ENCODE measurements around the gene NEDD4L. TPM values are rescaled to one million over a fixed set of nuclear protein-coding genes. Genes with fewer than 3 reads are reported as not detected.

Gene NEDD4L
- total and polyA plus RNA-seq, 12 donors: 17.8 to 110 (median 37.6) TPM

DNA sequence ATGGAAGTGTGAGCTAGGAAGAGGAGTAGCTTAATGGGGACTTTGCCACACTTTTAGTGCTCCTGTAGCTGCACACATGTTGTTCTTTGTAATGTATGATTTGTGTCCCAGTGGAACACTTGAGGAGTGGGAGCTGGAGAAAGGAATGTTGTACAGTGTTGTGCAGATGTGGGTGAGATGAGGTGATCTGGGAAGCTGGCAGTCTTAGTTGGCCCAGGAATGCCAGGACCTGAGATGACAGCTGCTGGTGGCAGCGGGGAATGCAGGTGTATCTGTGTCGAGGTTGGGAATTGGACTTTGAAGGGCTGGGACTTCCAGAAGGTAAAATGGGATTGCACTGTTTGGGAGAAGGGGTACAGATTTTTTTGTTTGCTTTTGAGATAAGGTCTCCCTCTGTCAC is 23.6 kb downstream of the NEDD4L start:
- Histone ChIP-seq H3K27ac (no peak overlapping the region), H3K9me3 (replicated peaks in 1 of 3) (no peaks in the 10 kb centered on the region), H3K4me3 (no peak overlapping the region), H3K36me3 (replicated peaks in 1 of 2) (no peaks in the 10 kb centered on the region), H3K4me1 (replicated peaks in 1 of 2) (peaks cover 0 to 6% of the 10 kb centered on the region in 2 donors), H3K27me3 (no peaks in the 10 kb centered on the region)
- intact Hi-C loops (cut with DNase I): no loop called here
- 89 to 99% (median 96%) methylated on average over 2 of the region's 2 CpGs for WGBS, 4 donors
- DNase-seq: no peak
- TF ChIP-seq, protein P1, sequence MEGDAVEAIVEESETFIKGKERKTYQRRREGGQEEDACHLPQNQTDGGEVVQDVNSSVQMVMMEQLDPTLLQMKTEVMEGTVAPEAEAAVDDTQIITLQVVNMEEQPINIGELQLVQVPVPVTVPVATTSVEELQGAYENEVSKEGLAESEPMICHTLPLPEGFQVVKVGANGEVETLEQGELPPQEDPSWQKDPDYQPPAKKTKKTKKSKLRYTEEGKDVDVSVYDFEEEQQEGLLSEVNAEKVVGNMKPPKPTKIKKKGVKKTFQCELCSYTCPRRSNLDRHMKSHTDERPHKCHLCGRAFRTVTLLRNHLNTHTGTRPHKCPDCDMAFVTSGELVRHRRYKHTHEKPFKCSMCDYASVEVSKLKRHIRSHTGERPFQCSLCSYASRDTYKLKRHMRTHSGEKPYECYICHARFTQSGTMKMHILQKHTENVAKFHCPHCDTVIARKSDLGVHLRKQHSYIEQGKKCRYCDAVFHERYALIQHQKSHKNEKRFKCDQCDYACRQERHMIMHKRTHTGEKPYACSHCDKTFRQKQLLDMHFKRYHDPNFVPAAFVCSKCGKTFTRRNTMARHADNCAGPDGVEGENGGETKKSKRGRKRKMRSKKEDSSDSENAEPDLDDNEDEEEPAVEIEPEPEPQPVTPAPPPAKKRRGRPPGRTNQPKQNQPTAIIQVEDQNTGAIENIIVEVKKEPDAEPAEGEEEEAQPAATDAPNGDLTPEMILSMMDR (IDR thresholded peaks at IDR 0.05): no peak
- TF ChIP-seq POLR2A (IDR thresholded peaks at IDR 0.05): no peak

DNA sequence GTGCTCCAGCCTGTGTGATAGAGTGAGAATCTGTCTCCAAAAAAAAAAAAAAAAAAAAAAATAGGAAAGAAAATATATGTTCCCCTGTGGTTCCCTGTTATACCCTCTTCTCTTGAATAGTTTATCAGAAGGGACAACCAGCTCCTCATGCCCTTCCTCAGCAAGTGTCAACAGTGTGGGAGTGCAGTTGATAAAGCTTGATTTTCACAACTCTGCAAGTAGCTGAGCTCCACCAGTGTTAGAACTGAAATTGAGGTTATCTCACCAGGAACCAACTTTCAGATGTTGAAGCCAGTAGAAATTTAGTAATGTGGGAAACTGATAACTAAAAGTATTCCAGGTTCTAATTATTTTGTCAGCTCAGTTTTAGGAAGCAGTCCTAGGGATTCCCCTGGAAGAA is 25.1 kb downstream of the NEDD4L start:
- TF ChIP-seq, protein P1 (IDR thresholded peaks at IDR 0.05): no peak
- TF ChIP-seq POLR2A (IDR thresholded peaks at IDR 0.05): no peak
- no peak overlapping the region for H3K27ac ChIP-seq
- intact Hi-C loops (cut with DNase I): no loop called here
- no peaks in the 10 kb centered on the region for H3K9me3 ChIP-seq (replicated peaks in 1 of 3)
- H3K4me3 ChIP-seq: no peak overlapping the region
- no peaks in the 10 kb centered on the region for H3K27me3 ChIP-seq
- peaks cover 0 to 6% of the 10 kb centered on the region in 2 donors for H3K4me1 ChIP-seq (replicated peaks in 1 of 2)
- H3K36me3 ChIP-seq (replicated peaks in 1 of 2): no peaks in the 10 kb centered on the region
- no peak for DNase-seq

DNA sequence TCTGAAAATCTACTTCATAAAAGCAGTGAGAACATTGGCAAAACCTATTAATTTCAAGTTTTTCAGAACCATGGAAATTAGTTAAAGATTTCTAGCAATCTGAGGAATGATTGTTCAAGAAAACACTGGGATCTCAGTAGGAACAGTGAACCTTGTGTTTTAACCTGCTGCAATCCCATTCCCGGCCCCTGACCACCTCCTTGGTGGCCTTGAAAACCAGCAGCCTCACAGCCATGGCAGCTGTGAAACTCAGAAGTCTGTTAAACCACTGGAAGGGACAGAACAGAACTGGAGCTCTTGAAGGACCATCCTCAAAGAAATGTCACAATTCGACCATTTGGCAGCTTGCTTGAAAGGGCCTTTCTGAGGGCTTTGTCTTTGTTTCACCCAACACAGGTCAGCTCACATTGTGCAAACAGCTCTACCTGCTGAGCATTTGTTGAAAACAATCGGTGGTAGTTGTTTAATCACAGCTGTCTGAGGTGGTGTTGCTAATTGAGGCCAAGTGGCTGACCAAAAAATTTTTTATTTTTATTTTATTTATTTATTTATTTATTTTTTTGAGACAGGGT is 25.8 kb downstream of the NEDD4L start:
- Histone ChIP-seq H3K4me3 (no peak overlapping the region), H3K27ac (no peak overlapping the region), H3K27me3 (no peaks in the 10 kb centered on the region), H3K36me3 (replicated peaks in 1 of 2) (no peaks in the 10 kb centered on the region), H3K9me3 (replicated peaks in 1 of 3) (no peaks in the 10 kb centered on the region), H3K4me1 (replicated peaks in 1 of 2) (peaks cover 0 to 6% of the 10 kb centered on the region in 2 donors)
- no peak for TF ChIP-seq POLR2A (IDR thresholded peaks at IDR 0.05)
- TF ChIP-seq, protein P1 (IDR thresholded peaks at IDR 0.05): no peak
- no peak for DNase-seq
- WGBS, 4 donors: 44 to 78% (median 59%) methylated on average over 3 of the region's 3 CpGs
- intact Hi-C loops (cut with DNase I): no loop called here

DNA sequence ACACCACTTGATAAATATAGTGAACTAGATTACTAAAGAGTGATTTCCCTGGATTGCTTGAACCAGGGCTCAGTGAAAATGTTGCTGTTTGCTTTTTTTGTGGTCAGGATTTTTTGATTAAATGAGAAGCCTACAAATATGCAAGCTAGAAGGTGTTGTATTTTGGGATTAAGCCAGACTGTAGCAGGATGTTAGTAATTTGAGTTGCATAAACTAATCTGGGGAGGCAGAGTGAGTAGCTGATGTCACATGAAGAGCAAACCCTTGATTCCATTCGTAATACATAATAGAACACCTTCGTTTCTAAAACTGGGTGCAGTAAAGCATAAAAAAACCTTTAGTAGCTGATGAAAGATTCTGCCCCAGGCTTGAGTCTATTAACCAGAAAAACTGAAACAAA is 32.0 kb downstream of the NEDD4L start:
- Histone ChIP-seq H3K36me3 (replicated peaks in 1 of 2) (no peaks in the 10 kb centered on the region), H3K27ac (no peak overlapping the region), H3K4me1 (replicated peaks in 1 of 2) (no peaks in the 10 kb centered on the region), H3K4me3 (no peak overlapping the region), H3K27me3 (no peaks in the 10 kb centered on the region), H3K9me3 (replicated peaks in 1 of 3) (no peaks in the 10 kb centered on the region)
- DNase-seq: no peak
- WGBS, 4 donors: 70 to 74% (median 72%) methylated on average over 2 of the region's 2 CpGs
- intact Hi-C loops (cut with DNase I): no loop called here
- TF ChIP-seq, protein P1 (IDR thresholded peaks at IDR 0.05): no peak
- no peak for TF ChIP-seq POLR2A (IDR thresholded peaks at IDR 0.05)

Data from adrenal gland (tissue), 12 donors.